Measurements from ENCODE around the gene NCAPG2. TPM values are rescaled to one million over a fixed set of nuclear protein-coding genes. Genes with fewer than 3 reads are reported as not detected.

Gene NCAPG2
- total RNA-seq, 1 experiment from 2014 or later = 99.5 TPM

GRCh38 chr7:158742065-158742821 is 37.6 kb upstream of the NCAPG2 start:
- no peaks in the 10 kb centered on the region for H3K9me2 ChIP-seq (ENCODE audit: insufficient read depth)
- H3K4me1 ChIP-seq (replicated peaks; ENCODE audit: insufficient read depth) = peaks cover 41% of the 10 kb centered on the region
- ChIA-PET POLR2A (ENCODE audit: unreplicated experiment) (no interaction called here), CTCF (interaction anchor here (0.6 kb wide), 1 partner anchor 116 kb away, joined by 5 read pairs; no protein-coding TSS in a partner anchor)
- peak overlapping the region; percentile 5; the same call in 1 of the 2 replicates for H3K27ac ChIP-seq
- intact Hi-C loops (cut with micrococcal nuclease; ENCODE audit: unreplicated experiment) = no loop called here
- DNase-seq = peak in 1 of 2 experiments; percentile 19
- no peak overlapping the region for H3K4me2 ChIP-seq
- peaks cover 49% of the 10 kb centered on the region for H3K36me3 ChIP-seq (ENCODE audit: low read depth)
- BruUV-seq (replicated peaks) = no TSS peak
- H3K27me3 ChIP-seq (ENCODE audit: insufficient read depth, low read depth) = no peaks in the 10 kb centered on the region
- TF ChIP-seq EZH2 (IDR thresholded peaks at IDR 0.05; ENCODE audit: low read depth) = no peak
- TF ChIP-seq, protein P1, sequence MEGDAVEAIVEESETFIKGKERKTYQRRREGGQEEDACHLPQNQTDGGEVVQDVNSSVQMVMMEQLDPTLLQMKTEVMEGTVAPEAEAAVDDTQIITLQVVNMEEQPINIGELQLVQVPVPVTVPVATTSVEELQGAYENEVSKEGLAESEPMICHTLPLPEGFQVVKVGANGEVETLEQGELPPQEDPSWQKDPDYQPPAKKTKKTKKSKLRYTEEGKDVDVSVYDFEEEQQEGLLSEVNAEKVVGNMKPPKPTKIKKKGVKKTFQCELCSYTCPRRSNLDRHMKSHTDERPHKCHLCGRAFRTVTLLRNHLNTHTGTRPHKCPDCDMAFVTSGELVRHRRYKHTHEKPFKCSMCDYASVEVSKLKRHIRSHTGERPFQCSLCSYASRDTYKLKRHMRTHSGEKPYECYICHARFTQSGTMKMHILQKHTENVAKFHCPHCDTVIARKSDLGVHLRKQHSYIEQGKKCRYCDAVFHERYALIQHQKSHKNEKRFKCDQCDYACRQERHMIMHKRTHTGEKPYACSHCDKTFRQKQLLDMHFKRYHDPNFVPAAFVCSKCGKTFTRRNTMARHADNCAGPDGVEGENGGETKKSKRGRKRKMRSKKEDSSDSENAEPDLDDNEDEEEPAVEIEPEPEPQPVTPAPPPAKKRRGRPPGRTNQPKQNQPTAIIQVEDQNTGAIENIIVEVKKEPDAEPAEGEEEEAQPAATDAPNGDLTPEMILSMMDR (conservative IDR thresholded peaks at IDR 0.05) = no peak
- H4K20me1 ChIP-seq (ENCODE audit: insufficient read depth) = 0 out of 2 replicates have a peak, but pooled peaks cover 5% of the 10 kb centered on the region
- no peak overlapping the region for H2AFZ ChIP-seq
- H3K9me3 ChIP-seq (ENCODE audit: insufficient read depth, low read depth) = no peaks in the 10 kb centered on the region
- peaks cover 5% of the 10 kb centered on the region; the same call in 1 of the 2 replicates for H3K79me2 ChIP-seq (ENCODE audit: low read depth)
- H3F3A ChIP-seq (ENCODE audit: insufficient read depth, low read depth) = peaks cover 43% of the 10 kb centered on the region
- H3K4me3 ChIP-seq = no peak overlapping the region

DNA sequence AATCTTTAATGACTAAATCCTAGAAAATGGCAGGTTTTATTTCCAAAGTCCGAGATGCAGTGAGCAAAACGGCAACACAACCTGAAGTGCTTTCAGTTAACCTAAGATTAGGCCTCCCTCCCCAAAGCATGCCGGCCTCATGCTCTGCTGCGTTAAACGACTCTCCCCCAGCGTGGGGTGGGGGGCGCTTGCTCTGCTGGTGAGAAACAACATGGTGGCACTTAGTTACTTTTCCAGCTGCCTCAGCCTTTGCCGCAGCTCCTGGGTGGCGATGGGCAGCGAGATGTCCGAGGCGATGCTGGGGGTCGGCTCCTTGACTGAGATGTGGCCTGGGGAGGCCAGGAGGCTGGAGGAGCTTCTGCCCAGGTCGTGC is 36.7 kb upstream of the NCAPG2 start:
- Histone ChIP-seq H4K20me1 (ENCODE audit: insufficient read depth) (0 out of 2 replicates have a peak, but pooled peaks cover 5% of the 10 kb centered on the region), H3K4me2 (peak overlapping the region; percentile 66), H3K36me3 (ENCODE audit: low read depth) (peaks cover 54% of the 10 kb centered on the region), H3K27me3 (ENCODE audit: insufficient read depth, low read depth) (no peaks in the 10 kb centered on the region), H3K4me3 (no peak overlapping the region), H3K79me2 (ENCODE audit: low read depth) (peaks cover 5% of the 10 kb centered on the region; the same call in 1 of the 2 replicates), H3K27ac (peak overlapping the region; percentile 84), H3F3A (ENCODE audit: insufficient read depth, low read depth) (peaks cover 43% of the 10 kb centered on the region), H3K4me1 (replicated peaks; ENCODE audit: insufficient read depth) (peaks cover 41% of the 10 kb centered on the region), H3K9me2 (ENCODE audit: insufficient read depth) (no peaks in the 10 kb centered on the region), H2AFZ (no peak overlapping the region), H3K9me3 (ENCODE audit: insufficient read depth, low read depth) (no peaks in the 10 kb centered on the region)
- CTCF ChIA-PET = interaction anchor here (0.6 kb wide), 1 partner anchor 117 kb away, joined by 5 read pairs; no protein-coding TSS in a partner anchor
- no TSS peak for BruUV-seq (replicated peaks)
- no peak for TF ChIP-seq EZH2 (IDR thresholded peaks at IDR 0.05; ENCODE audit: low read depth)
- TF ChIP-seq, protein P1 (conservative IDR thresholded peaks at IDR 0.05) = no peak
- no peak for DNase-seq
- POLR2A ChIA-PET (ENCODE audit: unreplicated experiment) = no interaction called here
- intact Hi-C loops (cut with micrococcal nuclease; ENCODE audit: unreplicated experiment) = loop anchor here (2.0 kb wide), 2 partner anchors 44 to 236 kb away; no protein-coding TSS in a partner anchor

GRCh38 chr7:158740657-158741293 is 36.2 kb upstream of the NCAPG2 start:
- no peaks in the 10 kb centered on the region for H3K27me3 ChIP-seq (ENCODE audit: insufficient read depth, low read depth)
- no peaks in the 10 kb centered on the region for H3K9me3 ChIP-seq (ENCODE audit: insufficient read depth, low read depth)
- H3K36me3 ChIP-seq (ENCODE audit: low read depth) = peaks cover 53% of the 10 kb centered on the region
- no peaks in the 10 kb centered on the region for H3K9me2 ChIP-seq (ENCODE audit: insufficient read depth)
- peaks cover 5% of the 10 kb centered on the region; the same call in 1 of the 2 replicates for H3K79me2 ChIP-seq (ENCODE audit: low read depth)
- H3K27ac ChIP-seq = peak overlapping the region; percentile 84
- H3K4me3 ChIP-seq = peak overlapping the region; percentile 8; the same call in 1 of the 2 replicates
- no TSS peak for BruUV-seq (replicated peaks)
- intact Hi-C loops (cut with micrococcal nuclease; ENCODE audit: unreplicated experiment) = loop anchor here (1.0 to 2.0 kb wide), 3 partner anchors 36 to 236 kb away; partner anchors contain the start of gene NCAPG2
- DNase-seq = peak; percentile 62 to 96
- ChIA-PET CTCF (interaction anchor here (0.6 to 0.9 kb wide), 2 partner anchors 43 to 87 kb away, joined by 3 read pairs; no protein-coding TSS in a partner anchor), POLR2A (ENCODE audit: unreplicated experiment) (no interaction called here)
- H3K4me2 ChIP-seq = peak overlapping the region; percentile 66
- no peak for TF ChIP-seq EZH2 (IDR thresholded peaks at IDR 0.05; ENCODE audit: low read depth)
- TF ChIP-seq, protein P1 (conservative IDR thresholded peaks at IDR 0.05) = no peak
- peaks cover 41% of the 10 kb centered on the region for H3K4me1 ChIP-seq (replicated peaks; ENCODE audit: insufficient read depth)
- H3F3A ChIP-seq (ENCODE audit: insufficient read depth, low read depth) = peaks cover 48% of the 10 kb centered on the region
- H2AFZ ChIP-seq = no peak overlapping the region
- 0 out of 2 replicates have a peak, but pooled peaks cover 3% of the 10 kb centered on the region for H4K20me1 ChIP-seq (ENCODE audit: insufficient read depth)
